ENCODE results near the gene PLEKHG3. TPM values are rescaled to one million over a fixed set of nuclear protein-coding genes. Genes with fewer than 3 reads are reported as not detected.

PLEKHG3 gene
- total and polyA plus RNA-seq, 2 of the 4 experiments (the other 2 are of a cell fraction), result 8.2 to 8.4 TPM

DNA sequence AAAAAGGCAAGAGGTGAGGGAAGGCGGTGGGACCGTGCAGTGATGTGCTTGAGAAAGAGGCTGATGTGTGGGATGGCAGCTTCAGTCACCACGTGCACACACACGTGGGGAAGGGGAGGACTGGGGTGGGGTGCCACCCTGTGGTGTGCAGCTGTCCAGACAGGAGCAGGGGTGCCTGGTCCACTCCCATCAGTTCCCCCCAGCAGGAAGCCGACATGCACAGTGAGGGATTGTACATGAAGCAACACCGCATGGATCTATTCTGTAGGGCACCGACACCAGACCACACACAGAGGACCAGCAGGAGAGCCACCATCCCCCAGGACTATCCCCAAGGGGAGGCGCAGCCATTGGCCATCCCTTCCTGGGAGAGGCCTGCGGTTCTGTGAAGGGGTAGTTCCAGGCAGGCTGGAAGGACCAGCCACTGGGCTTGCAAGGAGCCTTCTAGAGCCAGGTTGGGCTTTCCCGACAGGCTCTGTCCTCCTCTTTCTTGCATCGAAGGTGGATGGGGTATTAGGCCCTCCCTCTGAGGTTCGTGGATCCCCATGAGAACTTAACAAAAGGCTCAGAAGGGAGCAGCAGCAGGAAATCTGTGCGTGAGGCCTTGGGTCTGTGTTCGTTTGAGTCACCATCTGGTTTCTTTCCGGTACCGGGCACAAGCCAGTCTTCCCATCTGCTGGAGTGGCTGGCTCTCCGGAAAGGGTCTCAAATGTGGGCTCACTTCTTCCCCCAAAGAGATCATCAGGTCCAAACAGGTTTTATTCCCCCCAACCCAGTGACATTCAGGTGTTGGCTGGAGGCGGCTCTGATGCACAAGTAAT, 59.8 kb downstream of the PLEKHG3 start:
- peak overlapping the region; percentile 31; the same call in 1 of the 2 replicates for H3K18ac ChIP-seq (ENCODE audit: low read depth, low read length)
- H3K9me1 ChIP-seq (ENCODE audit: insufficient read depth, low read length), result peaks cover 16% of the 10 kb centered on the region
- peak; percentile 3; the same call in 1 of the 2 replicates for ATAC-seq (ENCODE audit: low read depth)
- TF ChIP-seq, protein P1, sequence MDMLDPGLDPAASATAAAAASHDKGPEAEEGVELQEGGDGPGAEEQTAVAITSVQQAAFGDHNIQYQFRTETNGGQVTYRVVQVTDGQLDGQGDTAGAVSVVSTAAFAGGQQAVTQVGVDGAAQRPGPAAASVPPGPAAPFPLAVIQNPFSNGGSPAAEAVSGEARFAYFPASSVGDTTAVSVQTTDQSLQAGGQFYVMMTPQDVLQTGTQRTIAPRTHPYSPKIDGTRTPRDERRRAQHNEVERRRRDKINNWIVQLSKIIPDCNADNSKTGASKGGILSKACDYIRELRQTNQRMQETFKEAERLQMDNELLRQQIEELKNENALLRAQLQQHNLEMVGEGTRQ (IDR thresholded peaks at IDR 0.05; ENCODE audit: low read depth, low read length), result peak; percentile 41
- TF ChIP-seq POLR2A (IDR thresholded peaks at IDR 0.05; ENCODE audit: low read depth, low read length) (no peak), RCOR1 (IDR thresholded peaks at IDR 0.05; ENCODE audit: insufficient replicate concordance, low read length) (no peak), CHD1 (IDR thresholded peaks at IDR 0.05; ENCODE audit: low read depth, low read length) (no peak), SMC3 (IDR thresholded peaks at IDR 0.05; ENCODE audit: low read depth, low read length) (no peak), NFE2L2 (IDR thresholded peaks at IDR 0.05; ENCODE audit: low read depth, low read length) (no peak), FOS (IDR thresholded peaks at IDR 0.05; ENCODE audit: low read depth, low read length) (no peak), RAD21 (IDR thresholded peaks at IDR 0.05; ENCODE audit: low read length) (no peak; the same call in 1 of the 2 replicates)
- TF ChIP-seq, protein P2, sequence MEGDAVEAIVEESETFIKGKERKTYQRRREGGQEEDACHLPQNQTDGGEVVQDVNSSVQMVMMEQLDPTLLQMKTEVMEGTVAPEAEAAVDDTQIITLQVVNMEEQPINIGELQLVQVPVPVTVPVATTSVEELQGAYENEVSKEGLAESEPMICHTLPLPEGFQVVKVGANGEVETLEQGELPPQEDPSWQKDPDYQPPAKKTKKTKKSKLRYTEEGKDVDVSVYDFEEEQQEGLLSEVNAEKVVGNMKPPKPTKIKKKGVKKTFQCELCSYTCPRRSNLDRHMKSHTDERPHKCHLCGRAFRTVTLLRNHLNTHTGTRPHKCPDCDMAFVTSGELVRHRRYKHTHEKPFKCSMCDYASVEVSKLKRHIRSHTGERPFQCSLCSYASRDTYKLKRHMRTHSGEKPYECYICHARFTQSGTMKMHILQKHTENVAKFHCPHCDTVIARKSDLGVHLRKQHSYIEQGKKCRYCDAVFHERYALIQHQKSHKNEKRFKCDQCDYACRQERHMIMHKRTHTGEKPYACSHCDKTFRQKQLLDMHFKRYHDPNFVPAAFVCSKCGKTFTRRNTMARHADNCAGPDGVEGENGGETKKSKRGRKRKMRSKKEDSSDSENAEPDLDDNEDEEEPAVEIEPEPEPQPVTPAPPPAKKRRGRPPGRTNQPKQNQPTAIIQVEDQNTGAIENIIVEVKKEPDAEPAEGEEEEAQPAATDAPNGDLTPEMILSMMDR (conservative IDR thresholded peaks at IDR 0.05; ENCODE audit: low read depth, low read length), result 0 out of 2 replicates have a peak, but pooled peaks have one; percentile 17
- DNase-seq, result peak; percentile 55
- no peaks in the 10 kb centered on the region for H3K36me3 ChIP-seq (ENCODE audit: control insufficient read depth, insufficient read depth, low read length)
- peak overlapping the region; percentile 40; the same call in 1 of the 2 replicates for H3K14ac ChIP-seq (replicated peaks; ENCODE audit: low read depth, low read length)
- H3K79me1 ChIP-seq (ENCODE audit: low read depth in 1 of 2, low read length in 2 of 2), result no peaks in the 10 kb centered on the region
- ChIA-PET CTCF (interaction anchor here (0.6 to 1.5 kb wide), 11 partner anchors 15 to 128 kb away, joined by 3 to 9 read pairs (median 4); no protein-coding TSS in a partner anchor), POLR2A (ENCODE audit: unreplicated experiment) (interaction anchor here (0.6 kb wide), 1 partner anchor 144 kb away, joined by 3 read pairs; no protein-coding TSS in a partner anchor)
- H4K5ac ChIP-seq (ENCODE audit: low read depth, low read length), result peak overlapping the region; percentile 24; the same call in 1 of the 2 replicates
- no peak overlapping the region for H3K9ac ChIP-seq (ENCODE audit: low read depth, low read length)
- WGBS, 2 experiments (ENCODE audit: extremely low coverage in 2 of 2, insufficient read length in 1 of 2), result 48% methylated on average over 5 of the region's 18 CpGs; no CpG with 5 or more reads in 1 of the 2 experiments
- H2AK5ac ChIP-seq (ENCODE audit: low read depth, low read length), result peak overlapping the region; percentile 36
- H4K91ac ChIP-seq (ENCODE audit: insufficient read depth, low read depth, low read length), result peak overlapping the region; percentile 52; the same call in 1 of the 2 replicates
- peak overlapping the region; percentile 3 for H2BK20ac ChIP-seq (ENCODE audit: low read depth, low read length)
- H3K56ac ChIP-seq (ENCODE audit: extremely low read depth, insufficient read depth, low read length), result no peak overlapping the region
- in situ Hi-C loops (cut with MboI; ENCODE audit: low sequenced_read_pairs) (loop anchor here (5.0 to 10.0 kb wide), 2 partner anchors 92 to 229 kb away; no protein-coding TSS in a partner anchor), intact Hi-C loops (cut with micrococcal nuclease) (loop anchor here (1.0 to 5.0 kb wide), 4 partner anchors 93 to 420 kb away; partner anchors contain the start of gene ZBTB1), dilution Hi-C loops (cut with HindIII; ENCODE audit: low sequenced_read_pairs, unreplicated experiment) (no loop called here)
- no peak overlapping the region for H3K4me2 ChIP-seq (ENCODE audit: low read depth, low read length)
- H2AFZ ChIP-seq (replicated peaks; ENCODE audit: low read length, poor library complexity), result peak overlapping the region; percentile 91
- H3K4me1 ChIP-seq (ENCODE audit: control insufficient read depth, insufficient read depth, low read length), result peaks cover 38% of the 10 kb centered on the region
- H2BK5ac ChIP-seq (ENCODE audit: low read depth, low read length, poor library complexity, severe bottlenecking), result no peak overlapping the region
- H3K4ac ChIP-seq (ENCODE audit: low read depth, low read length), result peak overlapping the region; percentile 19
- no peak overlapping the region for H3K27ac ChIP-seq (ENCODE audit: insufficient read depth, low read length)
- 0 out of 2 replicates have a peak, but pooled peaks cover 6% of the 10 kb centered on the region for H4K20me1 ChIP-seq (ENCODE audit: insufficient read depth, low read length)
- peak overlapping the region; percentile 67 for H2BK120ac ChIP-seq (ENCODE audit: low read depth, low read length)
- no peak overlapping the region for H3K23ac ChIP-seq (ENCODE audit: low read depth, low read length)
- no TSS peak for BruUV-seq (replicated peaks)
- H4K8ac ChIP-seq (ENCODE audit: low read depth in 2 of 2, low read length in 2 of 2), result peak overlapping the region; percentile 13 to 56; a peak in 2 of 4 replicates
- 0 out of 3 replicates have a peak overlapping the region, but pooled peaks have one; percentile 11 for H2BK15ac ChIP-seq (ENCODE audit: low read depth, low read length)
- peak overlapping the region; percentile 4 for H2AK9ac ChIP-seq (replicated peaks; ENCODE audit: low read depth, low read length, poor library complexity)
- H3K4me3 ChIP-seq (ENCODE audit: insufficient read depth, low read depth, low read length), result no peak overlapping the region
- H3K27me3 ChIP-seq (ENCODE audit: control insufficient read depth, insufficient read depth, low read length), result peaks cover 4% of the 10 kb centered on the region; the same call in 1 of the 2 replicates
- no peaks in the 10 kb centered on the region for H3K9me3 ChIP-seq (ENCODE audit: control insufficient read depth, insufficient read depth, low read length)
